ENCODE results near the gene CRYGB. TPM values are rescaled to one million over a fixed set of nuclear protein-coding genes. Genes with fewer than 3 reads are reported as not detected.
A peak's percentile ranks its signal among the peaks of the same experiment; 100 is the strongest.

Gene CRYGB
- total RNA-seq, 1 experiment from 2014 or later: not detected

GRCh38 chr2:208103616-208104015 lies 42.3 kb downstream of the CRYGB start (continued):
- TF ChIP-seq JUND (IDR thresholded peaks at IDR 0.05) (no peak), SP1 (IDR thresholded peaks at IDR 0.05; ENCODE audit: low read depth) (no peak)

- Histone ChIP-seq H3K9me2 (ENCODE audit: insufficient read depth) (no peaks in the 10 kb centered on the region), H3K27ac (ENCODE audit: low read depth, low read length) (no peak overlapping the region), H3K27me3 (ENCODE audit: insufficient read depth, low read length) (no peaks in the 10 kb centered on the region), H3K36me3 (ENCODE audit: control insufficient read depth in 1 of 2, insufficient read depth in 2 of 2, low read length in 2 of 2) (no peaks in the 10 kb centered on the region), H3K4me1 (ENCODE audit: control insufficient read depth in 1 of 2, insufficient read depth in 2 of 2, low read length in 2 of 2) (peaks cover 0 to 5% of the 10 kb centered on the region in 2 experiments; a peak in 1 of 4 replicates), H4K20me1 (ENCODE audit: insufficient read depth) (no peaks in the 10 kb centered on the region), H3K79me2 (ENCODE audit: insufficient read depth, low read length) (no peaks in the 10 kb centered on the region), H3K9me3 (ENCODE audit: control insufficient read depth in 1 of 2, insufficient read depth in 1 of 2, low read depth in 1 of 2, low read length in 2 of 2) (no peaks in the 10 kb centered on the region), H3K4me2 (ENCODE audit: low read length) (peak overlapping the region; percentile 36), H3K4me3 (replicated peaks in 1 of 2; ENCODE audit: low read depth in 1 of 2, low read length in 2 of 2) (no peak overlapping the region), H3K9ac (ENCODE audit: low read length) (no peak overlapping the region), H2AFZ (ENCODE audit: low read depth, low read length, poor library complexity, severe bottlenecking) (peak overlapping the region; percentile 8)
- POLR2A ChIA-PET: interaction anchor here (1.1 to 1.4 kb wide), 2 partner anchors 150 to 153 kb away, joined by 3 to 8 read pairs; partner anchors contain the start of gene IDH1
- DNase-seq (ENCODE audit: low read depth, low spot score): peak; percentile 39
- RAD21 ChIA-PET (ENCODE audit: low non-redundant PET in 1 of 2, low total read pairs in 2 of 2, uncharacterized antibody in 2 of 2, unreplicated experiment in 2 of 2): interaction anchor here (1.1 to 1.6 kb wide), 5 partner anchors 9 to 293 kb away, joined by 3 to 12 read pairs (median 5); partner anchors contain the start of gene IDH1 (in 2 of the 2)
- intact Hi-C loops (cut with micrococcal nuclease): loop anchor here (1.0 to 10.0 kb wide), 3 partner anchors 60 to 233 kb away; partner anchors contain the start of gene CRYGA
- CTCF ChIA-PET: interaction anchor here (1.0 to 3.9 kb wide), 12 partner anchors 12 to 1229 kb away, joined by 3 to 44 read pairs (median 4); partner anchors contain the start of genes IDH1 and PIKFYVE
- ATAC-seq: peak; percentile 91
- TF ChIP-seq RAD21 (IDR thresholded peaks at IDR 0.05; ENCODE audit: low read depth): peak; percentile 83
- peak; percentile 51 to 74 (median 67) for TF ChIP-seq CTCF (IDR thresholded peaks at IDR 0.05 in 2 of 3, conservative IDR thresholded peaks at IDR 0.05 in 1 of 3; ENCODE audit: borderline replicate concordance in 1 of 3, insufficient read depth in 1 of 3, low read depth in 2 of 3, low read length in 2 of 3)
- TF ChIP-seq REST (IDR thresholded peaks at IDR 0.05; ENCODE audit: low read depth): no peak
- TF ChIP-seq JUND (IDR thresholded peaks at IDR 0.05): no peak
- no TSS peak for BruUV-seq (replicated peaks)
Observed at GRCh38 chr2:208101716-208102631, 44.0 kb downstream of the CRYGB start.
